ENCODE results near the gene TTC33.

DNA sequence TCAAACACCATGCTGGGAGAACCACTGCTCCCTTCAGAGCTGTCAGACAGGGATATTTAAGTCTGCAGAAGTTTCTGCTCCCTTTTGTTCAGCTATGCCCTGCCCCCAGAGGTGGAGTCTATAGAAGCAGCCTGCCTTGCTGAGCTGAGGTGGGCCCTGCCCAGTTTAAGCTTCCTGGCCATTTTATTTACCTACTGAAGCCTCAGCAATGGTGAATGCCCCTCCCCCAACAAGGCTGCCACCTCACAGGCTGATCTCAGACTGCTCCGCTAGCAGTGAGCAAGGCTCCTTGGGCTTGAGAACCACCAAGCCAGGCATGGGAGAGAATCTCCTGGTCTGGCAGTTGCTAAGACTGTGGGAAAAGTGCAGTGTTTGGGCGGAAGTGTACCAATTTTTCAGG lies 281.5 kb downstream of the TTC33 start:
- TF ChIP-seq CTCF (IDR thresholded peaks at IDR 0.05) (no peak), POLR2A (IDR thresholded peaks at IDR 0.05) (no peak)

All from right lobe of liver (tissue), 4 donors.